Coronary artery (tissue), 2 donors: ENCODE results near the gene TBKBP1.

Experiments
- DNase-seq: peaks from one replicate; pipeline ENCODE4 v3.0.0-alpha.2; 2017; ENCODE audit warnings: low spot score
- H3K27ac ChIP-seq, 2 donors: fragments of 200-600 bp; sonication (generic); one replicate each; pipeline ENCODE4 v1.5.1; 2016 to 2019
- H3K4me3 ChIP-seq: fragments of 200-600 bp; sonication (generic); 2 replicates; pipeline ENCODE4 v1.5.1; 2016; ENCODE audit warnings: mild to moderate bottlenecking, moderate library complexity
- TF ChIP-seq, protein P1 (sequence below): fragments of 200-600 bp; sonication (generic); IDR thresholded peaks from one replicate; pipeline ENCODE4 v1.5.1; 2019; ENCODE audit warnings: antibody characterized with exemption

Gene TBKBP1

GRCh38 chr17:47704736-47705135, 10.8 kb downstream of the TBKBP1 start:
- Histone ChIP-seq H3K27ac (no peak overlapping the region), H3K4me3 (no peak overlapping the region)
- TF ChIP-seq, protein P1, sequence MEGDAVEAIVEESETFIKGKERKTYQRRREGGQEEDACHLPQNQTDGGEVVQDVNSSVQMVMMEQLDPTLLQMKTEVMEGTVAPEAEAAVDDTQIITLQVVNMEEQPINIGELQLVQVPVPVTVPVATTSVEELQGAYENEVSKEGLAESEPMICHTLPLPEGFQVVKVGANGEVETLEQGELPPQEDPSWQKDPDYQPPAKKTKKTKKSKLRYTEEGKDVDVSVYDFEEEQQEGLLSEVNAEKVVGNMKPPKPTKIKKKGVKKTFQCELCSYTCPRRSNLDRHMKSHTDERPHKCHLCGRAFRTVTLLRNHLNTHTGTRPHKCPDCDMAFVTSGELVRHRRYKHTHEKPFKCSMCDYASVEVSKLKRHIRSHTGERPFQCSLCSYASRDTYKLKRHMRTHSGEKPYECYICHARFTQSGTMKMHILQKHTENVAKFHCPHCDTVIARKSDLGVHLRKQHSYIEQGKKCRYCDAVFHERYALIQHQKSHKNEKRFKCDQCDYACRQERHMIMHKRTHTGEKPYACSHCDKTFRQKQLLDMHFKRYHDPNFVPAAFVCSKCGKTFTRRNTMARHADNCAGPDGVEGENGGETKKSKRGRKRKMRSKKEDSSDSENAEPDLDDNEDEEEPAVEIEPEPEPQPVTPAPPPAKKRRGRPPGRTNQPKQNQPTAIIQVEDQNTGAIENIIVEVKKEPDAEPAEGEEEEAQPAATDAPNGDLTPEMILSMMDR = no peak
- no peak for DNase-seq

GRCh38 chr17:47705536-47706530, 11.9 kb downstream of the TBKBP1 start:
- H3K4me3 ChIP-seq = no peak overlapping the region
- DNase-seq = no peak
- TF ChIP-seq, protein P1 = no peak
- H3K27ac ChIP-seq = peak overlapping the region in 1 of 2 donors; percentile 53

DNA sequence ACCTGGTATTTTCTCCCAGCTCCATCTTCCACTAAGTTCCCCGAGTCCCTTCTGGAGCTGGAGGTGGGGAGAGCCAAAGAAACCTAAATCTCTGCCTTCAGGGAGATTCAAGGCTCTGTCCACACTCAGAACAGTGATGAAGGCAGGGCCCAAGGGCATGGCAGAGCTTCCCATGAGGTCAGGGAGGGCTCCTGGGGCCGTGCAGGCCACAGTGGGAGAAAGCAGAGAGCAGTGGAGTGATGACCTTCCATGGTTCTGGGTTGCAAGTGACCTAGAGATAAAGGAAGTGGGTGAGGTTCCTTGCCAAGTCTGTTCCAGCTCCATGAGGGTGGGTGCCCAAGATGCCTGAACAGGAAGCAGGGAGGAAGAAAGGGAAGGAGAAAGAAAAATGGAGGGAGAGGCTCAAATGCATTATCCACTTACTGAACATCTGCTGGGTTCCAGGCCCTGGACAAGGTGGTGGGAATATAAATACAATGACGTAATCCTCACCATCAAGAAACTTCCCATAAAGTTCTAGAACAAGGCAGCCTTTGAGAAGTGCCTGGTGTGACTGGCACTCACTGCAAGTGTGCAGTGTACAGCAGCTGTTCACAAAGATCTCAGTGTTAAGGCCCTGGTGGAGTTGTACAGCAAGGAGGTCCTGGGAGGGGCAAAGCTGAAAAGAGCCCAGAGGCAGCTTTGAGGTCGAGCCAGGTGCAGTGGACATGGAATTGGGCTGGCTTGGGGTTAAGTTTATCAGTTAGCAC, 13.3 kb downstream of the TBKBP1 start:
- TF ChIP-seq, protein P1 = no peak
- DNase-seq = no peak
- Histone ChIP-seq H3K4me3 (no peak overlapping the region), H3K27ac (peak overlapping the region in 1 of 2 donors; percentile 53)

GRCh38 chr17:47707884-47708283, 13.9 kb downstream of the TBKBP1 start:
- TF ChIP-seq, protein P1 = no peak
- H3K4me3 ChIP-seq = peak overlapping the region; percentile 77
- peak overlapping the region in 1 of 2 donors; percentile 70 for H3K27ac ChIP-seq
- DNase-seq = no peak

GRCh38 chr17:47708312-47708863, 14.4 kb downstream of the TBKBP1 start:
- no peak for DNase-seq
- Histone ChIP-seq H3K4me3 (peak overlapping the region; percentile 77), H3K27ac (peak overlapping the region in 1 of 2 donors; percentile 70)
- TF ChIP-seq, protein P1 = no peak

DNA sequence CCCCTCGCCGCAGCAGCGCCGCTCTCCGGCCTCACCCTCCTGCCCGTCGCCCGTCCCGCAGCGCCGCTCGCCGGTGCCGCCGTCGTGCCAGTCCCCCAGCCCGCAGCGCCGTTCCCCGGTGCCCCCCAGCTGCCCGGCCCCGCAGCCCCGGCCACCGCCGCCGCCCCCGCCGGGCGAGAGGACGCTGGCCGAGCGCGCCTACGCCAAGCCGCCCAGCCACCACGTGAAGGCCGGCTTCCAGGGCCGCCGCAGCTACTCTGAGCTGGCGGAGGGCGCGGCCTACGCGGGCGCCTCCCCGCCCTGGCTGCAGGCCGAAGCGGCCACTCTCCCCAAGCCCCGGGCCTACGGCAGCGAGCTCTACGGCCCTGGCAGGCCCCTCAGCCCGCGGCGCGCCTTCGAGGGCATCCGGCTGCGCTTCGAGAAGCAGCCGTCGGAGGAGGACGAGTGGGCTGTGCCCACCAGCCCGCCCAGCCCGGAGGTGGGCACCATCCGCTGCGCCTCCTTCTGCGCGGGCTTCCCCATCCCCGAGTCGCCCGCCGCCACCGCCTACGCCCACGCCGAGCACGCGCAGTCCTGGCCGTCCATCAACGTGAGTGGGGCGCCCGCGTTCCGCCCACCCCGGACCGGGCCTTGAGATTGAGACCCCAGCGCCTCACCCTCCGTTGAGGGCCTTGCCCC, 15.0 kb downstream of the TBKBP1 start:
- DNase-seq = no peak
- Histone ChIP-seq H3K4me3 (peak overlapping the region; percentile 77), H3K27ac (peak overlapping the region in 1 of 2 donors; percentile 70)
- TF ChIP-seq, protein P1 = no peak
